ENCODE data around the gene APOBR.
"Not testable (repeated sequence)": the region's sequence is repeated elsewhere in the genome, so short reads cannot be mapped to it uniquely, and the experiment has no call there.

APOBR gene

DNA sequence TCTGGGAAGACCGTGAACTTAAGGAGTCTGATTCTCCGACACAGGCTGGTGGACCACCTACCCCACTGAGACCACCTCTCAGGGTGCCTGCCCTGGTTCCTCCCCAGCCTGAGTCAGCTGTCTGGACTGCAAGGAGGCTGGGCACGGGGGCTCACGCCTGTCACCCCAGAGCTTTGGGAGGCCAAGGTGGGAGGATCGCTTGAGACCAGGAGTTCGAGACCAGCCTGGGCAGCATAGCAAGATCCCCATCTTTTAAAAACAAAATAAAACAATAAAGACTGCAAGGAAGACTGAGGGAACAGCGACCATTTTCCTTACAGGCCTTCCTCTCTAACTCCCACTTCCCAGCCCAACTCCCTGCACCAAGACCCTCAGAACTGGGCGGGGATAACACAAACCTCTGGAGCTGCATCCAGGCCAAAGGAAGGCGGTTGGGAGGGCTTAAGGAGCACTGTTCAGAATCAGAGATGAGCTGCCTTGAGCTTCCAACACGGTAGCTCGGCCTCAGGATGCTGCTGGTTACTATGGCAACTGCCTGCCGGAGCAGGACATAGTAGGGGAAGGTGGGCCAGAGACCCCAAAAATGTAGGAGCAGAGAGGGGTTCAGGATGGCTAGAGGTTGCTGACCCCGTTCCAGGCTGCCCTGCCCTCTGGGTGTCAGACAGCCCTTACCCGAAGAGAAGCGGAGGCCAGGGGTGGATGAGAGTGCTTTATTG is 4.4 kb downstream of the APOBR start:
- DNase-seq: no peak

GRCh38 chr16:28499854-28500253 is 5.4 kb downstream of the APOBR start:
- DNase-seq: no peak

GRCh38 chr16:28500476-28501180 is 6.2 kb downstream of the APOBR start:
- DNase-seq: not testable (repeated sequence)

DNA sequence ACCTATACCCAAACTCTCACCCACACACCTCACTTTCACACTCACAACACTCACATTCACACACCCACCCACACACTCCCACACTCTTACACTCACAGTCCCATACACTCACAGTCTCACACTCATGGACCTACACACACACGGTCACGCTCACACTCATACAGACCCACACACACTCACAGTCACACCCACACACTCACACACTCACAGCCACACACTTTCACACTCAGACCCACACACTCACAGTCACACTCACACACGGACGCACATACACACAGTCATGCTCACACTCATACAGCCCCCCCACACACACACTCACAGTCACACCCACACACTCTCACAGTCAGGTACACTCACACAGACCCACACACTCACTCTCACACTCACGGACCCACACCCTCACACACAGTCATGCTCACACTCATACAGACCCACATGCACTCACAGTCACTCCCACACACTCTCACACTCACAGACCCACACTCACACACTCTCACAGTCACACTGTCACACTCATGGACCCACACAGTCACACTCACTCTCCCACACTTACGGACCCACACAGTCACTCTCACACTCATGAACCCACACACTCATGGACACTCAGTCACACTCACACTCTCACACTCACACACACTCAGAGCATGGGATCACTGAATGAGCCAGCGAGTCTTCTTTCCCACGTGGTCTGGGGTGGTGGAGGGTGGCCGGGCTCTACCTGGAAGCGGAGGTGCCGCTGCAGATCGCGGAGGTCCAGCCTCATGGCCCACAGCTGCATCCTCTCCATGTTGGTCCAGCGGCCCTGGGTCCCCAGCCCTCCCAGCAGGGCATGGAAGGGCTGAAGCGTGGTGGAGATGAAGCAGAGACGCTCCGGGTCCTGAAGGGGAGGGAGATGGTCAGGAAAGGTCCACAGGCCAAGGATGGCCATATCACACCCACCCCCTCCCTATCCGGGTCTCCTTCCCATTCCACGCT is 7.1 kb downstream of the APOBR start:
- no peak for DNase-seq

GRCh38 chr16:28502290-28502689 is 7.8 kb downstream of the APOBR start:
- no peak for DNase-seq

- DNase-seq: no peak
These were observed 9.2 kb downstream of the APOBR start for GRCh38 chr16:28503470-28504259.

DNA sequence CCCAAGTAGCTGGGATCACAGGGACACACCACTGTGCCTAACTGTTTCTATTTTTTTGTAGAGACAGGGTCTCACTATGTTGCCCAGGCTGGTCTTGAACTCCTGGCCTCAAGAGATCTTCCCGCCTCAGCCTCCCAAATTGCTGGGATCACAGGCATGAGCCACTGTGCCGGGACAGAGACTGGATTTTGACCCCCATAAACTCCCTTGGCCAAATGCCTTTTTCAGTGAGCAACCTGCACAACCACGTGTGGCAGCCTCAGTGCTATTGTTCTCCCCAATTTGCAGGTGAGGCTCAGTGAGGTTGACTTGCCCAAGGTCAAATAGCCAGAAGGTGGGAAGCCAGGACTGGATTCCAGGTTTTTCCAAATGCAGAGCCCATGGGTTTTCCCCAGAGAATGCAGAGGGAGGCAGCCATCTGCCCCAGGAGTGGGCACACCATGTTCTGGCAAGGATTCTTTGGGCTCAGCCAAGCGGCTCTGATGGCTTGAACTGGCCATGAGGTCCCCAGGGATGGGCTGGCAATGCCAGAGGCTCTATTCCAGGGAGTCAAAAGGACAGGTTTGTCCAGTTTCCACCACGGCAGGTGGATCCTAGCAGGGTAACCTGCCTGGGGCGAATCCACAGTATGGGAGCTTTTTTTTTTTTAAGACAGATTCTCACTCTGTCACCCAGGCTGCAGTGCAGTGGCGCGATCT is 10.4 kb downstream of the APOBR start:
- DNase-seq: no peak

- DNase-seq: no peak
These were observed 11.2 kb downstream of the APOBR start for GRCh38 chr16:28505489-28506137.

DNA sequence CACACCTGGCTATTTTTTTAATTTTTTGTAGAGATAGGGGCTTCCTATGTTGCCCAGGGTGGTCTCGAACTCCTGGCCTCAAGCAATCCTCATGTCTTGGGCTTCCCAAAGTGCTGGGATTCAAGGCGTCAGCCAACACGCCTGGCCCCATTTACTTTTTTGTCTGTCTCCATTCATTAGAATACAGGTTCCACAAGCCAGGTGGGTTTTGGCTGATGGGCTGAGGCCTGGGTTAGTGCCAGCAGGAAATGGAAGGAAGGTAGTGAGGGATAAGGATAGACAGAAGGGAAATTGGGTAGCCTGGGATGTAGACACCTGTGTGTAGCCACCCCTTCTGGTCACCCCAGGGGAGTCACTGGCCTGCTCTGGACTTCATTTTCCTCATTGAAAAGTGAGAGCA is 16.6 kb downstream of the APOBR start:
- no peak for DNase-seq

DNA sequence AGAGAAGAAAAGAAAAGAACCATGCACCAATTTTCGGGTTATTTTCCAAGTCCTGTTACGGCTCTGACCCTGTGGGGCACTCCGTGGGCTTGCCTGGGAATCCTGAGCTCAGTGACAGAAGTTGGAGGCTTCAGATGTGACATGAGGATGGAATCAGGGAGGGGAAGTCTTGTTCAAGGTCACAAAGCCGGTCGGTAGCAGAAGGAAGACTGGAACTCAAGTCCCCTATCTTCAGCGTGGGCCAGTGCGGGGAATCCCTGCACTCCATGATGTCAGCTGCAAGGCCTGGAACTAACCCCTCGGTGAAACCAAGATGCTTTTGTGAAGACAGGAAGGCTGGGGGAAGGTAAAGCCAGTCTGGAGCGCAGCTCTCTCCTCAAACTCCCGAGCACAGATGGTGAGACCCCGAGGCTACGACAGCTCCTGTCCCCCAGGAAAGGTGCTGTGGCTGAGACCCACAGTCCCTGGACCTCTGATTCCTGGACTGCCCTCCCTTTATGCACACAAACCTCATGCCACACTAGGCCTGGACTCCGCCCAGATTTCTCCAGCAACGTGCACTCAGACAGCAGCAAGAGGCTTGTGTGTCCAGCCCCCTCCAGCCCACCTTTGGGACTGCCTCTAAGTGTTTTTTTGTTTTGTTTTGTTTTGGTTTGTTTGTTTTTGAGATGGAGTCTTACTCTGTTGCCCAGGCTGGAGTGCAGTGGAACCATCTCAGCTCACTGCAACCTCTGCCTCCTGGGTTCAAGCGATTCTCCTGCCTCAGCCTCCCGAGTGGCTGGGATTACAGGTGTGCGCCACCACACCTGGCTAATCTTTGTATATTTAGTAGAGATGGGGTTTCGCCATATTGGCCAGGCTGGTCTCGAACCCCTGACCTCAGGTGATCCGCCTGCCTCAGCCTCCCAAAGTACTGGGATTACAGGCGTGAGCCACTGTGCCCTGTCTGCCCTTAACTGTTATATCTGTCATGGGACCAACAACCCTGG is 17.7 kb downstream of the APOBR start:
- DNase-seq: no peak

DNA sequence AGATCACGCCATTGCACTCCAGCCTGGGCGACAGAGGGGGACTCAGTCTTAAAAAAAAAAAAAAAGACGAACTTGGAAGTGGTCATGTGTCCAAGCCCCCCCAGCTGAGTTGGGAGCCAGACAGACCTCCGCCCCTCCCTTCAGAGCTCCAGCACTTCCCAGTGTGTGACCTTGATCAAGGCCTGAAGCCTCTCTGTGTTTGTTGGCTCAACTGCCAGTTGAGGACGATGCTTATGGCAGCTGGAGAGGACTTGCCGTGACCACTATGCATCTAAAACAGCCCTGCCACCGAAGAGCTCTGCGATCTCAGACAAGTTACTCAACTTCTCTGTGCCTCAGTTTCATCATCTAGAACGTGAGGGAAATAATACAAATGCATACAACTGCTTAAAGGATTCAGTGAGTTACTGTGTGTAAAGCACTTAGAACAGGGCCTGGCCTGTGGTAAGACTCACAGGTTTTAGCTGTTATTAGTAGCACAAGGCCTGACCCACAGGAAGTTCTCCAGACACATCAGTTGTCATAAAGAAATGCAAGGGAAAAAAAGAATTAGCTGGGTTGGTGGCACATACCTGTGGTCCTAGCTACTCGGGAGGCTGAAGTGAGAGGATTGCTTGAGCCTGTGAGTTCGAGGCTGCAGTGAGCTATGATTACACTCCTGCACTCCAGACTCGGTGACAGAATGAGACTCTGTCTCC is 19.2 kb downstream of the APOBR start:
- DNase-seq: no peak

- no peak for DNase-seq
These were observed 19.8 kb downstream of the APOBR start for GRCh38 chr16:28514246-28514645.

- no peak for DNase-seq
These were observed 26.2 kb downstream of the APOBR start for GRCh38 chr16:28520672-28521071.

DNA sequence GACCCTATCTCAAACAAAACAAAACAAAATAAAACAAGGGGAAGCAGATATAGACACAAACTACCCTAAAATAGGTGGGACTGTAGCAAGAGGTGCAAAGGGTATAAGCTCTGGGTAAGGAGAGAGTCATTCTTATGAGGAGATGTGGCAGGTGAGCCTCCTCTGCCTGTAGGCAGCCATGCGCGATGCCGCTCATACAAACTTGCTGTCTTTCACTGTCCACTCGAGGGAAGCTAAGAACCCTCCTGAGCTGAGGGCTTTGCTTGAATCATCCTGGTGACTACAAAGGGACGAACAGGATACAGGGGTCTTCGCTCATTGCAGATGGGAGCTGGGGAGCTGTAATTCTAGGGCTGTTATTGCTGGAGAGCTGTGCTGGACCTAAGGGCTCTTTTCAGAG is 27.0 kb downstream of the APOBR start:
- no peak for DNase-seq

DNA sequence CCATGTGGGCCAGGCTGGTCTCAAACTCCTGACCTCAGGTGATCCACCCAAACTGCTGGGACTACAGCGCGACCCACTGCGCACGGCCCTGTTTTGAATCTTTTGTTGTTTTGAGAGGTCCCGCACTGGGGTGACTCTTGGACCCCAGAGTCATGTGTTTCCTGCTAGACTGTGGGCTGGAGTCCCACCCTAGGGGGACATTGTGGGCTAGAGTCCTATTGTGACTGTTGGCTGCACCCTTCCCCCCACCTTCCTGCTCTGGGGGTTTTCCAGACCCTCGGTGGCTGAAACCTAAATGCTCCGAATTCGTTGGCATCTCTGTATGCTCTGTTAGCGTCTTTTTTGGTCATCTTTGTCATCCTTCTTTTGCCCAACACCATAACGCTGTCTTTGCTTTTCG is 28.3 kb downstream of the APOBR start:
- DNase-seq: no peak

- no peak for DNase-seq
These were observed 30.3 kb downstream of the APOBR start for GRCh38 chr16:28524681-28525171.

DNA sequence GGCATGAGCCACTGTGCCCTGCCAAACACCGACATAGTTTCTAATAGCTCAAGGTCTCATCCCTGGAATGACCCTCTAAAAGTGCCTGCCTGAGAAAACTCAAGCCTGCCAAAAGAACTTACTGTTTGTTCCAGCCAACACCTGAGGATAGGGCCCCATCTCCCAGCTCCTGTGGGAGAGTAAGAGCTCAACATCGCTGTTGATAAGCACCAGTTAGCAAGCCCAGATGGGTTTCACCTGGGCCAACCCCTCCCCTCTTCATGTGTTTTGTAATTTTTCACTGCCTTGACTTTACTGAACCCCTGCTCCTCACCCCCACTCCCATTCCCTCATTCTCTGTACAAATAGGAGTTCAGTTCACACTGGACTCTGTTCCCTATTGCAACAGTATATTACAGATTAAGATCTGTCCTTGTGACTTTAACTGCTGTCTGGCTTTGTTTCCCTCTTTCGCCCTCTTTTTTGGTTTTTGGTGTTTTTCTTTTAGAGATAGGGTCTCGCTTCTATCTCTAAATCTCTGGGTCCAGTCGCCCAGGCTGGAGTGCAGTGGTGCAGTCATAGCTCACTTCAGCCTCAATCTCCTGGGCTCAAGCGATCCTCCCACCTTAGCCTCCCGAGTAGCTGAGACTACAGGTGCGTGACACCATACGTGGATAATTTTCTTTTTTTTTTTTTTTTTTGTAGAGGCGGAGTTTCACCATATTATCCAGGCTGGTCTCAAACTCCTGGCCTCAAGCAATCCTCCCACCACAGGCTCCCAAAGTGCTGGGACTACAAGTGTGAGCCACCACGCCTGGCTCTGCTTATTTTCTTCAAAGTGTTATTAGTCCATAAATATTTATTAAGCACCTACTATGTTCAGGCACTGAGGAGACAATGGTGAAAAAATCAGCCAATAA is 32.0 kb downstream of the APOBR start:
- no peak for DNase-seq

- not testable (repeated sequence) for DNase-seq
These were observed 32.8 kb downstream of the APOBR start for GRCh38 chr16:28527100-28527785.

Data from activated T-cell treated with anti-CD3 and anti-CD28 coated beads for 4 hours (primary cell).